Body of pancreas (tissue), 4 donors: Measurements from ENCODE around the gene GGA1. TPM values are rescaled to one million over a fixed set of nuclear protein-coding genes. Genes with fewer than 3 reads are reported as not detected.
A peak's percentile ranks its signal among the peaks of the same experiment; 100 is the strongest.
"Not testable (repeated sequence)": the region's sequence is repeated elsewhere in the genome, so short reads cannot be mapped to it uniquely, and the experiment has no call there.

Source experiments
- ATAC-seq: fragments of 150-250 bp; one replicate; pipeline ENCODE4 v1.9.1; 2016
- DNase-seq, 4 donors: peaks; one replicate each; pipeline ENCODE4 v3.0.0-alpha.2; 2019
- H3K27ac ChIP-seq, 4 donors: fragments of 200-600 bp; sonication (generic); 1 replicate in 3 of 4; 2 replicates in 1 of 4; pipeline versions ENCODE4 v1.5.1 to v1.6.1; 2016 to 2019; ENCODE audit warnings: mild to moderate bottlenecking in 1 of 4, mixed read lengths in 1 of 4, moderate library complexity in 1 of 4
- H3K27me3 ChIP-seq, 2 donors: fragments of 200-600 bp; sonication (generic); one replicate each; pipeline ENCODE4 v1.6.0; 2016; ENCODE audit warnings: mild to moderate bottlenecking in 1 of 2
- H3K36me3 ChIP-seq, 2 donors: fragments of 200-600 bp; sonication (generic); replicated peaks in 1 of 2; 2 replicates each; pipeline ENCODE4 v1.5.1; 2016; ENCODE audit warnings: low read depth in 2 of 2; ENCODE audit not compliant: insufficient read depth in 1 of 2
- H3K4me1 ChIP-seq: fragments of 200-600 bp; sonication (generic); one replicate; pipeline ENCODE4 v1.6.0; 2016
- H3K4me3 ChIP-seq, 2 donors: fragments of 200-600 bp; sonication (generic); 1 replicate in 1 of 2; 2 replicates in 1 of 2; pipeline ENCODE4 v1.5.1; 2016 to 2019
- H3K9me3 ChIP-seq, 3 donors: fragments of 200-600 bp; sonication (generic); 1 replicate in 2 of 3; 2 replicates in 1 of 3; pipeline ENCODE4 v1.5.1; 2016
- CTCF ChIP-seq, 7 experiments: fragments of 450-650 bp in 4 of 7; fragments of 200-600 bp in 3 of 7; sonication (generic) in 3 of 7; IDR thresholded peaks; one replicate each; pipeline ENCODE4 v1.5.1; 2016 to 2019; ENCODE audit warnings: antibody characterized with exemption in 7 of 7
- POLR2A ChIP-seq, 3 donors: fragments of 450-650 bp; IDR thresholded peaks; one replicate each; pipeline ENCODE4 v1.6.1; 2016; ENCODE audit warnings: antibody characterized with exemption in 3 of 3, mild to moderate bottlenecking in 2 of 3
- WGBS, 2 donors: methylation state at CpG; one replicate each; pipeline ENCODE4 v1.1.5; 2017; 5-methylcytosine and 5-hydroxymethylcytosine counted together
- intact Hi-C: fragments of 100-400 bp; cut with DNase I; formaldehyde crosslinking; loops from one replicate; pipeline ENCODE4 v1.15.1; 2023
- total RNA-seq, 2 donors: library from RNA; depleted of rRNA; stranded (reverse); fragments of >200 nt; gene quantifications; one replicate each; pipeline ENCODE4 v1.1.0, GENCODE V29; 2016

Gene GGA1
- total RNA-seq, 2 donors from 2014 or later = 38.4 to 42.5 TPM

DNA sequence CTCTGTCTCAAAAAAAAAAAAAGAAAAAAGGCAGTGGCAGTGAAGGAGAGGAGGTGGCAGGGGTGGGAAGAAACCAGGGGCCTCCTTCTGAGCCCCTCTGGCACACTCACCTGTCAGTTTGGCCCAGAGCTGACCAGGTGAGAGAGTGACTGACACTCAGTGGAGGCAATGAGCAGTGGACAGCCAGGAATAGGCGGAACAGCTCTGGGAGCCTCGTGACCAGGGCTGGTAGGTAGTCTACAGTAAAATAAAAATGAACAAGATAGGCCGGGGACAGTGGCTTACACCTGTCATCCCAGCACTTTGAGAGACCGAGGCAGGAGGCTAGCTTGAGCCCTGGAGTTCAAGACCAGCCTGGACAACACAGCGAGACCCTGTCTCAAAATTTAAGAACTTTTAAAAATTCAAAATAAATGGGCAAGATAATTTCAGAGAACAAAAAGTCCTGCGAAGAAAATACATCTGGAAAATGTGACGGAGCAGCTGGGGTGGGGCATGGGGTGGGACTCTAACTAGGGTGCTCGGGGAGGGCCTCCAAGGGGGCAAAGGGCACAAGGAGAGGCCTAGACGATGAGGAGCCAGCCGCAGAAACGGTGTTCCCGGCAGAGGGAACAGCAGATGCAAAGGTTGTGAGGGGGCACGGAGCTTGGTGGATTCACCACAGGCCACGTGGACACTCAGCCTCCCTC, 46.1 kb downstream of the GGA1 start:
- DNase-seq (no peak), ATAC-seq (no peak)
- WGBS, 2 donors = 82% methylated on average over 14 of the region's 14 CpGs

DNA sequence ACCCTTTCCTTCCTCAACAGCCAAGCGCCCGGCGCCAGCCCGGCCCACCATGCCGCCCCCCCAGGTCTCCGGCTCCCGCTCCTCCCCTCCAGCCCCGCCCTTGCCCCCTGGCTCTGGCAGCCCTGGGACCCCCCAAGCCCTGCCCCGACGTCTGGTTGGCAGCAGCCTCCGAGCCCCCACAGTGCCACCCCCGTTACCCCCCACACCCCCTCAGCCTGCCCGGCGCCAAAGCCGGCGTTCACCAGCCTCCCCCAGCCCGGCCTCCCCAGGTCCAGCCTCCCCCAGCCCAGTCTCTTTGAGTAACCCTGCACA, 46.6 kb downstream of the GGA1 start:
- no peak overlapping the region for H3K27ac ChIP-seq
- H3K27me3 ChIP-seq = no peaks in the 10 kb centered on the region
- WGBS, 2 donors = 85 to 91% methylated on average over 8 to 11 of the region's 17 CpGs
- H3K4me1 ChIP-seq = peaks cover 17% of the 10 kb centered on the region
- no peaks in the 10 kb centered on the region for H3K9me3 ChIP-seq
- H3K4me3 ChIP-seq = no peak overlapping the region
- DNase-seq = no peak
- ATAC-seq = no peak
- no peaks in the 10 kb centered on the region for H3K36me3 ChIP-seq
- TF ChIP-seq POLR2A (IDR thresholded peaks at IDR 0.05) (no peak), CTCF (IDR thresholded peaks at IDR 0.05) (no peak)
- intact Hi-C loops = no loop called here

More for the DNA sequence above, 46.1 kb downstream of the GGA1 start:
- no peak overlapping the region for H3K27ac ChIP-seq
- intact Hi-C loops = no loop called here
- TF ChIP-seq POLR2A (IDR thresholded peaks at IDR 0.05) = no peak
- no peak for TF ChIP-seq CTCF (IDR thresholded peaks at IDR 0.05)
- H3K9me3 ChIP-seq = no peaks in the 10 kb centered on the region
- H3K4me1 ChIP-seq = peaks cover 12% of the 10 kb centered on the region
- no peaks in the 10 kb centered on the region for H3K36me3 ChIP-seq
- no peak overlapping the region for H3K4me3 ChIP-seq
- H3K27me3 ChIP-seq = no peaks in the 10 kb centered on the region

- WGBS, 2 donors = 94 to 96% methylated on average over 3 to 4 of the region's 4 CpGs
- intact Hi-C loops = not testable (repeated sequence)
Measured at GRCh38 chr22:37656583-37656982, 47.9 kb downstream of the GGA1 start.

DNA sequence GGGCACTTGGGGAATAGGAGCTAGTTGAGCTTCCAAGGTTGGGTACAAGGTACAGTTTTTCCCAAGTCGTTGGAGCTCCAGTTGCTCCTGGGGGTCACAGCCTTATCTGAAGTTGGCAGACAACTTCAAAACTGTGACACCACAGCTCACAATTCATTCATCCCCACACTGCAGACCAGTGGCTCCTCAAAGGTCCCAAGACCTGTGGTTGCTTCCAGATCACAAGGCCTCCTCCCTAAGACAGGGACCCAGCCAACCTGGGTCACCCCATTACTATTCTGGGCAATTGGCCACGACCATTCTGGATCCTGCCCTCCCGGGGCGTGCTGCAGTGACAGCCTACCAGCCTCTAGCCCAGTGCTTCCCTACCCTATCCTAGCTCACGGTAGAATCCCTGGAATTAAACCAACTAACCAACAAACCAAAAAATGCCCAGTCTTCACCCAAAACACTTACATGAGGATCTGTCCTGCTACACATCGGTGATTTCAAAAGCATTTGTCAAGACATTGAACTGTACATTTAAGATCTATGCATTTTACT, 49.0 kb downstream of the GGA1 start:
- no peak for ATAC-seq
- intact Hi-C loops = no loop called here

More at GRCh38 chr22:37656583-37656982, 47.9 kb downstream of the GGA1 start:
- H3K9me3 ChIP-seq, H3K27me3 ChIP-seq, H3K4me3 ChIP-seq, ATAC-seq, DNase-seq, H3K36me3 ChIP-seq, H3K27ac ChIP-seq: not testable (repeated sequence)
- H3K4me1 ChIP-seq = peaks cover 31% of the 10 kb centered on the region

DNA sequence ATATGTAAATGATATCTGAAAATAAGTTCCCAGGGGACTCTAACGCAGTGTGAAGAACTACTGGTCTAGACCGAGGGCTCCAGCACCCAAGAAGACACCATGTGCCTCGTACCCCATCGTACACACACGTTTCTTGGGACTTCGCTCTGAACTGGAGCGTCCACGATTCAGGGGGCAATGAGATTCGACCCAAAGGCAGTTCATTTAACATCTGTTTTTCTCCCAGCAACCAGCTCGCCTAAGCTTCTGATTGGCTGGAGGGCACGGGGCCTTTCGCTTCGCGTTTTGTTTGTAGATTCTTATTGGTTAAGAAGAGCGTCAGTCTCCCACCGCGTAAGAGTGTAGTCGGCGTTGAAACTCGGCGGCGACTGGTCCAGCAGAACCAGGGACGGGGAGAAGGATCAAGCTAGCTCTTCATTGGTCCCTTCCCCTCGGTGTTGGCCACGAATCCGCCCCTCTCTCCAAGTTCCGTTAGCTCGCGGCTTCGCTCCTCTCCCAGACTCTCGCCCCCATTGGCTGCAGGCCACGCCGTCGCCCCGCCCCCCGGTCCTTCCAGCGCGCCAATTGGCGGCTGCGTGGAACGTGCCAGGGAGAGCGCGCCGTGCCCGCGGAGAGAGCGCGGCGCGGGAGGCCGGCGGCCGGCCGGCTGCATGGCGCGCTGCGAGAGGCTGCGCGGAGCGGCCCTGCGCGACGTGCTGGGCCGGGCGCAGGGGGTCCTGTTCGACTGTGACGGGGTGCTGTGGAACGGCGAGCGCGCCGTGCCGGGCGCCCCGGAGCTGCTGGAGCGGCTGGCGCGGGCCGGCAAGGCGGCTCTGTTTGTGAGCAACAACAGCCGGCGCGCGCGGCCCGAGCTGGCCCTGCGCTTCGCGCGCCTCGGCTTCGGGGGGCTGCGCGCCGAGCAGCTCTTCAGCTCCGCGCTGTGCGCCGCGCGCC, 49.8 kb downstream of the GGA1 start, which contains the start of gene PDXP:
Gene PDXP, plus strand, starts transcription at position 591 of the 933 bp plus-strand sequence. Its CDS starts 60 bp downstream, at position 651.
- Histone ChIP-seq H3K4me1 (peaks cover 31% of the 10 kb centered on the region), H3K27ac (peak within 1 kb of the TSS; percentile 44 to 81 (median 64)), H3K9me3 (no peaks in the 10 kb centered on the region), H3K27me3 (no peaks in the 10 kb centered on the region), H3K36me3 (no peaks in the 10 kb centered on the region), H3K4me3 (peak within 1 kb of the TSS; percentile 21 to 28)
- peak in 2 of 3 donors; percentile 30 to 46 for TF ChIP-seq POLR2A (IDR thresholded peaks at IDR 0.05)
- peak in 1 of 7 experiments; percentile 18 for TF ChIP-seq CTCF (IDR thresholded peaks at IDR 0.05)
- intact Hi-C loops = no loop called here
- DNase-seq = peak; percentile 99
- WGBS, 2 donors = 0 to 6% methylated on average over 8 to 61 of the region's 101 CpGs
- peak; percentile 96 for ATAC-seq

More for the DNA sequence above, 49.0 kb downstream of the GGA1 start:
- H3K4me1 ChIP-seq = peaks cover 31% of the 10 kb centered on the region
- DNase-seq = no peak
- 5% methylated on average over 6 of the region's 6 CpGs for WGBS, 2 donors
- no peak for TF ChIP-seq POLR2A (IDR thresholded peaks at IDR 0.05)
- H3K27ac ChIP-seq = peak overlapping the region; percentile 44 to 81 (median 64)
- no peaks in the 10 kb centered on the region for H3K9me3 ChIP-seq
- no peak overlapping the region for H3K4me3 ChIP-seq
- H3K27me3 ChIP-seq = no peaks in the 10 kb centered on the region
- H3K36me3 ChIP-seq = no peaks in the 10 kb centered on the region
